A673 (cell line): ENCODE data around the gene CTLA4. TPM values are rescaled to one million over a fixed set of nuclear protein-coding genes. Genes with fewer than 3 reads are reported as not detected.

Experiments used
- BruUV-seq: library from RNA; stranded (reverse); fragments of 400-500 nt; replicated peaks from 2 replicates; lab custom pipeline; 2021; lab: Mats Ljungman, UMichigan
- CTCF ChIA-PET: fragments of 300-600 bp; sonication (Branson Sonifier 250); formaldehyde crosslinking; loops from one replicate; lab custom pipeline; 2022; ENCODE audit warnings: antibody characterized with exemption; lab: Charles Lee
- POLR2A ChIA-PET: fragments of 300-600 bp; sonication (Branson Sonifier 250); formaldehyde crosslinking; loops from one replicate; lab custom pipeline; 2022; ENCODE audit warnings: antibody characterized with exemption; ENCODE audit not compliant: low non-redundant PET; lab: Charles Lee
- DNase-seq: peaks from one replicate; pipeline ENCODE4 v3.0.0-alpha.2; 2015; ENCODE audit warnings: low spot score
- H3K27ac ChIP-seq: fragments of 200-600 bp; sonication (generic); 2 replicates; pipeline ENCODE4 v1.5.1; 2016; ENCODE audit warnings: mixed run types, low read depth, mild to moderate bottlenecking, mixed read lengths, antibody characterized with exemption, low read length; ENCODE audit not compliant: poor library complexity, severe bottlenecking
- H3K27me3 ChIP-seq: fragments of 200-600 bp; sonication (generic); replicated peaks from 2 replicates; pipeline ENCODE4 v1.6.1; 2017; ENCODE audit warnings: mixed run types, low read depth, mild to moderate bottlenecking, mixed read lengths, antibody characterized with exemption, low read length; ENCODE audit not compliant: insufficient read depth, poor library complexity
- H3K36me3 ChIP-seq: fragments of 200-600 bp; sonication (generic); 2 replicates; pipeline ENCODE4 v1.6.1; 2016; ENCODE audit warnings: mixed run types, mild to moderate bottlenecking, mixed read lengths, antibody characterized with exemption, low read length; ENCODE audit not compliant: insufficient read depth, poor library complexity, severe bottlenecking
- H3K4me1 ChIP-seq: fragments of 200-600 bp; sonication (generic); 2 replicates; pipeline ENCODE4 v1.6.1; 2017; ENCODE audit warnings: mixed run types, mild to moderate bottlenecking, mixed read lengths, antibody characterized with exemption, low read length; ENCODE audit not compliant: insufficient read depth, poor library complexity, severe bottlenecking
- H3K4me3 ChIP-seq: fragments of 200-600 bp; sonication (generic); 2 replicates; pipeline ENCODE4 v1.5.1; 2016; ENCODE audit warnings: low read depth, mixed run types, mild to moderate bottlenecking, mixed read lengths, low read length; ENCODE audit not compliant: poor library complexity, severe bottlenecking
- H3K9me3 ChIP-seq: fragments of 200-600 bp; sonication (generic); 2 replicates; pipeline ENCODE4 v1.6.1; 2016; ENCODE audit warnings: mixed run types, low read depth, mild to moderate bottlenecking, mixed read lengths, antibody characterized with exemption, low read length; ENCODE audit not compliant: poor library complexity, severe bottlenecking
- EZH2 ChIP-seq: fragments of 200-600 bp; sonication (generic); IDR thresholded peaks from 2 replicates; pipeline ENCODE4 v1.6.1; 2017; ENCODE audit warnings: borderline replicate concordance, low read depth, mild to moderate bottlenecking, mixed read lengths, antibody characterized with exemption, low read length; ENCODE audit not compliant: poor library complexity, severe bottlenecking
- intact Hi-C: fragments of 100-400 bp; cut with micrococcal nuclease; formaldehyde crosslinking; loops from one replicate; pipeline ENCODE4 v1.10.0; 2022; ENCODE audit not compliant: unreplicated experiment
- total RNA-seq: library from RNA; stranded (reverse); gene quantifications from 2 replicates; pipeline ENCODE4 v1.2.3, GENCODE V29; 2021
- TF ChIP-seq, protein P1 (sequence below): fragments of 300-800, 200-600 bp; sonication (generic); conservative IDR thresholded peaks from 2 replicates; pipeline ENCODE4 v1.5.1; 2017; ENCODE audit warnings: low read depth, mild to moderate bottlenecking, antibody characterized with exemption, low read length, moderate library complexity, mixed read lengths

The CTLA4 gene
- total RNA-seq, 1 experiment from 2014 or later, result not detected

GRCh38 chr2:203870481-203870880, 2.9 kb downstream of the CTLA4 start:
- Histone ChIP-seq H3K4me3 (no peak overlapping the region), H3K27ac (no peak overlapping the region), H3K36me3 (no peaks in the 10 kb centered on the region), H3K27me3 (peaks cover 18% of the 10 kb centered on the region), H3K4me1 (no peaks in the 10 kb centered on the region), H3K9me3 (no peaks in the 10 kb centered on the region)
- intact Hi-C loops, result no loop called here
- ChIA-PET POLR2A (no interaction called here), CTCF (no interaction called here)
- DNase-seq, result no peak
- TF ChIP-seq, protein P1, sequence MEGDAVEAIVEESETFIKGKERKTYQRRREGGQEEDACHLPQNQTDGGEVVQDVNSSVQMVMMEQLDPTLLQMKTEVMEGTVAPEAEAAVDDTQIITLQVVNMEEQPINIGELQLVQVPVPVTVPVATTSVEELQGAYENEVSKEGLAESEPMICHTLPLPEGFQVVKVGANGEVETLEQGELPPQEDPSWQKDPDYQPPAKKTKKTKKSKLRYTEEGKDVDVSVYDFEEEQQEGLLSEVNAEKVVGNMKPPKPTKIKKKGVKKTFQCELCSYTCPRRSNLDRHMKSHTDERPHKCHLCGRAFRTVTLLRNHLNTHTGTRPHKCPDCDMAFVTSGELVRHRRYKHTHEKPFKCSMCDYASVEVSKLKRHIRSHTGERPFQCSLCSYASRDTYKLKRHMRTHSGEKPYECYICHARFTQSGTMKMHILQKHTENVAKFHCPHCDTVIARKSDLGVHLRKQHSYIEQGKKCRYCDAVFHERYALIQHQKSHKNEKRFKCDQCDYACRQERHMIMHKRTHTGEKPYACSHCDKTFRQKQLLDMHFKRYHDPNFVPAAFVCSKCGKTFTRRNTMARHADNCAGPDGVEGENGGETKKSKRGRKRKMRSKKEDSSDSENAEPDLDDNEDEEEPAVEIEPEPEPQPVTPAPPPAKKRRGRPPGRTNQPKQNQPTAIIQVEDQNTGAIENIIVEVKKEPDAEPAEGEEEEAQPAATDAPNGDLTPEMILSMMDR, result no peak
- no peak for TF ChIP-seq EZH2
- BruUV-seq, result no TSS peak

GRCh38 chr2:203870941-203871340, 3.4 kb downstream of the CTLA4 start:
- POLR2A ChIA-PET, result no interaction called here

GRCh38 chr2:203871371-203871983, 3.9 kb downstream of the CTLA4 start:
- peaks cover 18% of the 10 kb centered on the region for H3K27me3 ChIP-seq
- BruUV-seq, result no TSS peak
- CTCF ChIA-PET, result interaction anchor here (0.6 kb wide), 1 partner anchor 213 kb away, joined by 12 read pairs; no protein-coding TSS in a partner anchor

More at GRCh38 chr2:203870941-203871340, 3.4 kb downstream of the CTLA4 start:
- DNase-seq, result no peak
- Histone ChIP-seq H3K36me3 (no peaks in the 10 kb centered on the region), H3K4me3 (no peak overlapping the region), H3K27me3 (peaks cover 18% of the 10 kb centered on the region), H3K4me1 (no peaks in the 10 kb centered on the region), H3K27ac (no peak overlapping the region), H3K9me3 (no peaks in the 10 kb centered on the region)
- TF ChIP-seq EZH2, result no peak
- TF ChIP-seq, protein P1, result no peak
- BruUV-seq, result no TSS peak
- intact Hi-C loops, result no loop called here
- CTCF ChIA-PET, result no interaction called here

More at GRCh38 chr2:203871371-203871983, 3.9 kb downstream of the CTLA4 start:
- Histone ChIP-seq H3K36me3 (no peaks in the 10 kb centered on the region), H3K4me3 (no peak overlapping the region), H3K9me3 (no peaks in the 10 kb centered on the region), H3K4me1 (no peaks in the 10 kb centered on the region), H3K27ac (no peak overlapping the region)
- POLR2A ChIA-PET, result no interaction called here
- TF ChIP-seq EZH2, result no peak
- TF ChIP-seq, protein P1, result no peak
- intact Hi-C loops, result no loop called here
- DNase-seq, result no peak
